Measurements from ENCODE around the gene INPP5A.
A peak's percentile ranks its signal among the peaks of the same experiment; 100 is the strongest.

Gene INPP5A

DNA sequence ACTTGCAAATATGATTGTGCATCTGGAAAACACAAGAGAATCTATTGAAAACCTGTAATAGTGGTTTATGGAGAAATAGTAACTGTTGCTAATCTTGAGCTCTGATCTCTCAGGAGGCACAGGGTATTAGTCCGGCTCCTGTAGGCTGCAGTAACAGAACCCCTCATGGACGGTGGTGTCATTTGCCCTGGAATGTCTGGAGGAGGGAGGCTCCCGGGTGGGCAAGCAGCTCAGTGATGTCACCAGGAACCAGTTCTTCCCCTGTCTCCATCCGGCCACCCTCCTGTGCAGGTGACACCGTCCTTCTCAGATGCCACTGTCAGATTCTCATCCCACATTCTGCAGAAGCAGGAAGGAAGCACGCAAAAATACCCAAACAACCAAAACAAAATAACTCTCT, 29.3 kb downstream of the INPP5A start:
- no CpG with 5 or more reads among the region's 6 CpGs for WGBS, 2 donors (ENCODE audit: extremely low coverage in 2 of 2, insufficient read length in 2 of 2, insufficient replicate concordance in 1 of 2)
- H2AFZ ChIP-seq (ENCODE audit: low read length): no peak overlapping the region
- no peak overlapping the region for H4K91ac ChIP-seq (ENCODE audit: low read depth, low read length, poor library complexity)
- no peak overlapping the region for H2BK5ac ChIP-seq (ENCODE audit: low read length)
- no peak overlapping the region for H2BK120ac ChIP-seq (ENCODE audit: low read depth, low read length)
- no peak overlapping the region for H3K4me2 ChIP-seq (ENCODE audit: insufficient read depth, low read length, poor library complexity, severe bottlenecking)
- H3K4ac ChIP-seq (ENCODE audit: low read length): no peak overlapping the region
- no peak overlapping the region for H2AK5ac ChIP-seq (ENCODE audit: low read depth, low read length)
- H3K9me3 ChIP-seq (replicated peaks in 1 of 2; ENCODE audit: control insufficient read depth in 2 of 2, insufficient read depth in 1 of 2, low read depth in 1 of 2, low read length in 2 of 2): peaks cover 0 to 4% of the 10 kb centered on the region in 2 donors
- H2BK12ac ChIP-seq (ENCODE audit: low read length): no peak overlapping the region
- no peak overlapping the region for H2BK15ac ChIP-seq (ENCODE audit: low read length)
- no peak overlapping the region for H3K4me3 ChIP-seq (ENCODE audit: low read length in 2 of 2)
- H4K8ac ChIP-seq (ENCODE audit: low read depth, low read length): no peak overlapping the region
- no peak overlapping the region for H3K27ac ChIP-seq (replicated peaks; ENCODE audit: low read length)
- peak overlapping the region; percentile 45 for H3K18ac ChIP-seq (ENCODE audit: low read length)
- H3K14ac ChIP-seq (ENCODE audit: low read length): no peak overlapping the region
- no peak overlapping the region for H3K9ac ChIP-seq (ENCODE audit: low read depth, low read length, poor library complexity)
- peaks cover 4 to 11% of the 10 kb centered on the region in 2 donors for H3K4me1 ChIP-seq (ENCODE audit: control insufficient read depth in 2 of 2, insufficient read depth in 1 of 2, low read depth in 1 of 2, low read length in 2 of 2)
- no peaks in the 10 kb centered on the region for H3K27me3 ChIP-seq (ENCODE audit: control insufficient read depth in 3 of 3, insufficient read depth in 3 of 3, low read depth in 1 of 3, low read length in 3 of 3)
- H3K23ac ChIP-seq (ENCODE audit: low read depth, low read length, poor library complexity): no peak overlapping the region
- H3K36me3 ChIP-seq (replicated peaks in 1 of 2; ENCODE audit: control insufficient read depth in 2 of 2, insufficient read depth in 2 of 2, low read length in 2 of 2): no peaks in the 10 kb centered on the region
- peaks cover 6% of the 10 kb centered on the region for H3K79me1 ChIP-seq (ENCODE audit: low read depth, low read length)
- DNase-seq (ENCODE audit: low spot score): no peak

- Histone ChIP-seq H2BK12ac (ENCODE audit: low read length) (no peak overlapping the region), H3K23ac (ENCODE audit: low read depth, low read length, poor library complexity) (no peak overlapping the region), H4K8ac (ENCODE audit: low read depth, low read length) (no peak overlapping the region), H2BK120ac (ENCODE audit: low read depth, low read length) (no peak overlapping the region), H2AK5ac (ENCODE audit: low read depth, low read length) (no peak overlapping the region), H3K4me3 (ENCODE audit: low read length in 2 of 2) (no peak overlapping the region), H3K4me1 (ENCODE audit: control insufficient read depth in 2 of 2, insufficient read depth in 1 of 2, low read depth in 1 of 2, low read length in 2 of 2) (peaks cover 23 to 26% of the 10 kb centered on the region in 2 donors), H3K14ac (ENCODE audit: low read length) (no peak overlapping the region), H3K9ac (ENCODE audit: low read depth, low read length, poor library complexity) (no peak overlapping the region), H2AFZ (ENCODE audit: low read length) (no peak overlapping the region), H3K4me2 (ENCODE audit: insufficient read depth, low read length, poor library complexity, severe bottlenecking) (no peak overlapping the region), H3K18ac (ENCODE audit: low read length) (no peak overlapping the region), H4K91ac (ENCODE audit: low read depth, low read length, poor library complexity) (no peak overlapping the region), H3K27me3 (ENCODE audit: control insufficient read depth in 3 of 3, insufficient read depth in 3 of 3, low read depth in 1 of 3, low read length in 3 of 3) (no peaks in the 10 kb centered on the region), H3K79me1 (ENCODE audit: low read depth, low read length) (peaks cover 4% of the 10 kb centered on the region), H2BK5ac (ENCODE audit: low read length) (no peak overlapping the region), H3K27ac (replicated peaks; ENCODE audit: low read length) (no peak overlapping the region), H3K9me3 (replicated peaks in 1 of 2; ENCODE audit: control insufficient read depth in 2 of 2, insufficient read depth in 1 of 2, low read depth in 1 of 2, low read length in 2 of 2) (no peaks in the 10 kb centered on the region), H3K4ac (ENCODE audit: low read length) (no peak overlapping the region), H2BK15ac (ENCODE audit: low read length) (no peak overlapping the region), H3K36me3 (replicated peaks in 1 of 2; ENCODE audit: control insufficient read depth in 2 of 2, insufficient read depth in 2 of 2, low read length in 2 of 2) (no peaks in the 10 kb centered on the region)
- WGBS, 2 donors (ENCODE audit: extremely low coverage in 2 of 2, insufficient read length in 2 of 2, insufficient replicate concordance in 1 of 2): no CpG with 5 or more reads among the region's 10 CpGs
- DNase-seq (ENCODE audit: low spot score): no peak
These were observed 32.7 kb downstream of the INPP5A start for GRCh38 chr10:132570265-132570664.

DNA sequence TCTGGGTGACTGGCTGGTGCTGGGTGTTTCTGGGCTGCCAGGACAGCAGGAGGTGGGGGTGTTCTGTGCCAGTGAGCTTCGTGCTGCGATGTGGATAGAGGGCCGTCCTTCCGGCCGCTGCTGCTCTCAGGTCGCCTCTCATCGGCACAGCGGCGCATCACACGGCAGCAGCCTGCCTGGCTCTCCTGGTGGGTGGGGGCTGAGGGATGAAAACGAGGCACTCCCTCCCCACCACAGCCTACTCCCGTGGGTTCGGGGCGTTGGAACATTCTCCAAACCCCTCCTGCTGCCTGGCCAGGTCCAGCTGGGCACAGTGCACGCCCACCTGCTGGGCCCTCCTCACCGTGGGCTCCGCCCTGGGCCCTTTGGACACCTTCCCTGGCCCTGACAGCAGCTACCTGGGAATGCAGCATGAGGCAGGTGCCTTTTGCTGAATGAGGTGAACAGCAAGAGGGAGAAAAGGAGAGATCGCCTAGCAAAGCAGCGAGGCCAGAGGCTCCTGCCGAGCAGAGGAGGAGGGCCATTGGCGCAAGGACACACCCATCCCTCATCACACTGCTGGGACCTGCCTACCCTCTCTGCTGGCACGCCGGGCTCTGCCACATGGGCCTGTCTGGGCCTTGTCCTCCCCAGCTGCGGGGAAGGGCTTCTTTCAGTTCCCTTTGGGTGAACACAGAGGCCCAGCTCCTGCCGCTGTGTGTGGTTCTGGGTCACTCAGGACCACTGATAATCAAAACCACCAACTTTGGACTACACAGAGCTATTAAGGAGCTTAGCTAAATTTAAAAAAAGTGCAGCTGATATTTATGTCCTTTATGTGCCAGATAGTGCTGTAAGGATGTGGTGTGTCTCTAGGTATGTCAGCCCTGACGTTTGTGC, 33.4 kb downstream of the INPP5A start:
- Histone ChIP-seq H2BK12ac (ENCODE audit: low read length) (no peak overlapping the region), H3K4me3 (ENCODE audit: low read length in 2 of 2) (no peak overlapping the region), H3K18ac (ENCODE audit: low read length) (peak overlapping the region; percentile 82), H2AK5ac (ENCODE audit: low read depth, low read length) (peak overlapping the region; percentile 27), H2BK15ac (ENCODE audit: low read length) (no peak overlapping the region), H2AFZ (ENCODE audit: low read length) (no peak overlapping the region), H3K4me1 (ENCODE audit: control insufficient read depth in 2 of 2, insufficient read depth in 1 of 2, low read depth in 1 of 2, low read length in 2 of 2) (peaks cover 26% of the 10 kb centered on the region in 2 donors), H2BK5ac (ENCODE audit: low read length) (no peak overlapping the region), H3K79me1 (ENCODE audit: low read depth, low read length) (peaks cover 2% of the 10 kb centered on the region), H3K14ac (ENCODE audit: low read length) (peak overlapping the region; percentile 65), H4K8ac (ENCODE audit: low read depth, low read length) (no peak overlapping the region), H3K23ac (ENCODE audit: low read depth, low read length, poor library complexity) (peak overlapping the region; percentile 38), H3K4ac (ENCODE audit: low read length) (no peak overlapping the region), H3K4me2 (ENCODE audit: insufficient read depth, low read length, poor library complexity, severe bottlenecking) (no peak overlapping the region), H3K9me3 (replicated peaks in 1 of 2; ENCODE audit: control insufficient read depth in 2 of 2, insufficient read depth in 1 of 2, low read depth in 1 of 2, low read length in 2 of 2) (no peaks in the 10 kb centered on the region), H2BK120ac (ENCODE audit: low read depth, low read length) (peak overlapping the region; percentile 12), H3K27ac (replicated peaks; ENCODE audit: low read length) (no peak overlapping the region), H3K36me3 (replicated peaks in 1 of 2; ENCODE audit: control insufficient read depth in 2 of 2, insufficient read depth in 2 of 2, low read length in 2 of 2) (no peaks in the 10 kb centered on the region), H3K9ac (ENCODE audit: low read depth, low read length, poor library complexity) (no peak overlapping the region), H3K27me3 (ENCODE audit: control insufficient read depth in 3 of 3, insufficient read depth in 3 of 3, low read depth in 1 of 3, low read length in 3 of 3) (no peaks in the 10 kb centered on the region), H4K91ac (ENCODE audit: low read depth, low read length, poor library complexity) (no peak overlapping the region)
- no peak for DNase-seq (ENCODE audit: low spot score)
- no CpG with 5 or more reads among the region's 26 CpGs for WGBS, 2 donors (ENCODE audit: extremely low coverage in 2 of 2, insufficient read length in 2 of 2, insufficient replicate concordance in 1 of 2)

- no peak overlapping the region for H3K4me3 ChIP-seq (ENCODE audit: low read length in 2 of 2)
- H2BK15ac ChIP-seq (ENCODE audit: low read length): peak overlapping the region; percentile 28
- H3K14ac ChIP-seq (ENCODE audit: low read length): peak overlapping the region; percentile 65
- peak overlapping the region; percentile 18 for H3K18ac ChIP-seq (ENCODE audit: low read length)
- H3K27me3 ChIP-seq (ENCODE audit: control insufficient read depth in 3 of 3, insufficient read depth in 3 of 3, low read depth in 1 of 3, low read length in 3 of 3): no peaks in the 10 kb centered on the region
- no peak overlapping the region for H4K8ac ChIP-seq (ENCODE audit: low read depth, low read length)
- H3K9me3 ChIP-seq (replicated peaks in 1 of 2; ENCODE audit: control insufficient read depth in 2 of 2, insufficient read depth in 1 of 2, low read depth in 1 of 2, low read length in 2 of 2): no peaks in the 10 kb centered on the region
- no peak overlapping the region for H2BK120ac ChIP-seq (ENCODE audit: low read depth, low read length)
- H3K4me2 ChIP-seq (ENCODE audit: insufficient read depth, low read length, poor library complexity, severe bottlenecking): no peak overlapping the region
- H3K36me3 ChIP-seq (replicated peaks in 1 of 2; ENCODE audit: control insufficient read depth in 2 of 2, insufficient read depth in 2 of 2, low read length in 2 of 2): no peaks in the 10 kb centered on the region
- peak overlapping the region; percentile 45 for H3K27ac ChIP-seq (replicated peaks; ENCODE audit: low read length)
- no CpG with 5 or more reads among the region's 23 CpGs for WGBS, 2 donors (ENCODE audit: extremely low coverage in 2 of 2, insufficient read length in 2 of 2, insufficient replicate concordance in 1 of 2)
- peaks cover 25 to 26% of the 10 kb centered on the region in 2 donors for H3K4me1 ChIP-seq (ENCODE audit: control insufficient read depth in 2 of 2, insufficient read depth in 1 of 2, low read depth in 1 of 2, low read length in 2 of 2)
- peak; percentile 15 for DNase-seq (ENCODE audit: low spot score)
- H3K79me1 ChIP-seq (ENCODE audit: low read depth, low read length): peaks cover 2% of the 10 kb centered on the region
- no peak overlapping the region for H4K91ac ChIP-seq (ENCODE audit: low read depth, low read length, poor library complexity)
- H3K23ac ChIP-seq (ENCODE audit: low read depth, low read length, poor library complexity): peak overlapping the region; percentile 38
- no peak overlapping the region for H2BK5ac ChIP-seq (ENCODE audit: low read length)
- H3K4ac ChIP-seq (ENCODE audit: low read length): no peak overlapping the region
- no peak overlapping the region for H2AFZ ChIP-seq (ENCODE audit: low read length)
- H2AK5ac ChIP-seq (ENCODE audit: low read depth, low read length): no peak overlapping the region
- peak overlapping the region; percentile 22 for H3K9ac ChIP-seq (ENCODE audit: low read depth, low read length, poor library complexity)
- H2BK12ac ChIP-seq (ENCODE audit: low read length): no peak overlapping the region
These were observed 34.3 kb downstream of the INPP5A start for GRCh38 chr10:132571650-132572544.

Measured in neuronal stem cell (in vitro differentiated cells).